Endometrium (tissue), 2 donors: ENCODE data around the gene ZNF662.

Experiments used
- FAIRE-seq: peaks from 2 replicates; lab custom pipeline; 2012; peaks lifted over from hg19 to GRCh38; lab: Jason Lieb, UNC
- donor health status: control.
- donor health status: control.

Gene ZNF662

DNA sequence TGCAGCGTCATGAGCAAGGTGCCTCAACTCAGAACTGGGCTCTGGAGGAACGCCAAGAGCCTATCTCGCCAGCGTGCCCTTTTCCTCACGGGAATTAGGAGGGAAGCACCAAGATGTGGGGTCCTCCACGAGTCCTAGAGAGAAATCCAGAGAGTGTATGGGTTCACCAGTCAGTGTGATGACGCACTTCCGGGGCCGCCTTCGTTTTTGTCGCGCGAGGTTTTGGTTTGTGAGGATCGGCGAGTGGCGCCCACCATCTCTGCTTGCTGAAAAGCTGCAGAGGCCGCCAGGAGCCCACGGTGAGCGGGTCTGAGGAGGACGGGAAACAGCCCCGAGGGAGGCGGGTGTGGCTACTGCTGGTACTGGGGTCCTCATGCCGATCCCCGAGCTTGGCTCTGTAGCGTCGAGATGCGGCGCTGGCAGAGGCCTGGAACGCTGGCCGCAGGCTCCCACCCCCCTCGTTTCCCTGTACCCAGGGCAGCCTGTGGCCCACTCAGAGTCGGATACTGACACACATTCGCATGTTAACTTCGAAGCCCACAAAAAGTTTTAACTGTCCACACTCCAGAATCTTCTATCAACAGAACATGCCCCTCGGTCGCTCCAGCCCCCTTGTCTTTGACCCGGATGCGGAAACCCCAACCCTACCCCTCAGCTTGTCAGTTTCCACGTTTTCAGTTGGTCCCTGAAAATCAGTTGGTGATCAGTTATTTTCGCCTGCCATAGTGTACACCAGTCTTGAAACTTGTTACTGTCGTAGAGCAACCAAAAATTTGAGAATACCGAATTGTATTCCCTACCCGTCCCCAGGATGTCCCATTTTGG lies 30.4 kb downstream of the ZNF662 start:
- FAIRE-seq, result no peak

- no peak for FAIRE-seq
Measured at GRCh38 chr3:42937334-42937733, 31.4 kb downstream of the ZNF662 start.

- FAIRE-seq, result no peak
Measured at GRCh38 chr3:42942693-42943092, 36.8 kb downstream of the ZNF662 start.

GRCh38 chr3:42946050-42946449 lies 40.1 kb downstream of the ZNF662 start:
- no peak for FAIRE-seq

DNA sequence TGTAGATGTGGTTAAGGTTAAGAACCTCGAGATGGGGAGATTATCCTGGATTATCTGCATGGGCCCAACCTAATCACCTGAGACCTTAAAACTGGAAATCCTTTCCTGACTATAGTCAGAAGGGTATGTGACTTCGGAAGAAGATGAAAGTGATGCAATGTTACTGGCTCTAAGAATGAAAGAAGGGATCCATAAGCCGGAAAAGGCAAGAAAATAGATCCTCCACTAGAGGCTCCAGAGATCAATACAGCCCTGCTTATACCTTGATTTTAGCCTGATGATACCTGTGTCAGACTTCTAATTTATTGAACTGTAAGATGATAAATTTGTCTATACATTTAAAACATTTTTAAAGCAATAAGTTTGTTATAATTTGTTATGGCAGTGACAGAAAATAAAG lies 51.6 kb downstream of the ZNF662 start:
- FAIRE-seq, result no peak

GRCh38 chr3:42960282-42960681 lies 54.3 kb downstream of the ZNF662 start:
- no peak for FAIRE-seq

DNA sequence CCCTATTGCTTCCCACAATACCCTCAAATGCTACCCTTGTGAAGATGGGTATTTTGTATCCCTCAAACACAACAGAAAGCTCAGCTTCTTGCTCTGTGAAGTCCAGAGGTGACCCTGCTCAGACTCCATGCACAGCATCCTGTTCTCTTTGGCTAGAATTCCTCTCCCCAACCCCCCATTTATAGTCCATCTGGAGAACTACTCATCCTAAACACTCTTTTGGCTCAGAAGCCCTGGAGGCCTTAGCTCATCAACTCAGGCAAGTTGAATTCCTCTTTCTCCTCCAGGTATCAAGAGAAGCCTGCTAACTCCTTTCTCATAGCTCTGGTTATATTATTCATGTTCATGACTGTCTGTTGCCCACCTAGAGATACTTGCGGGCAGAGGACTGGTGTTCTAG lies 54.8 kb downstream of the ZNF662 start:
- FAIRE-seq, result no peak

DNA sequence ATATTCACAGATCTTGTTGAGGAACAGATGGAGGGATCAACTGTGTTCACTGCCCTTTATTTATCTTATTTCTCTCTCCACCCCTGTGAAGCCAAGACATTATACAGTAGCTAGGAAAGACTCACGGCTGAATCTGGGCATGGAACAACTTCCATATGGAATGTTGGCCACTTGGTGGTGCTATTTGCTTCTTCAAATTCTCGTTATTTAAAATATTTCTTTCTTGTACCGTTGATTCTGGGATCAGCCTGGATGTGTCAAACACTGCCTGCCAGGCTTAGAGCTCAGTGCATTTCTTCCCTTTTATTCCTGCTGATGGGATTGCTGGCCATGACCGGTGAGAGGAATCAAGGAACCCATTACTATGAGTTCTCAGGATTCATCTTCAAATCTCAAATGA lies 55.7 kb downstream of the ZNF662 start:
- peak; percentile 66 for FAIRE-seq

- no peak for FAIRE-seq
Measured at GRCh38 chr3:42963269-42963668, 57.3 kb downstream of the ZNF662 start.

DNA sequence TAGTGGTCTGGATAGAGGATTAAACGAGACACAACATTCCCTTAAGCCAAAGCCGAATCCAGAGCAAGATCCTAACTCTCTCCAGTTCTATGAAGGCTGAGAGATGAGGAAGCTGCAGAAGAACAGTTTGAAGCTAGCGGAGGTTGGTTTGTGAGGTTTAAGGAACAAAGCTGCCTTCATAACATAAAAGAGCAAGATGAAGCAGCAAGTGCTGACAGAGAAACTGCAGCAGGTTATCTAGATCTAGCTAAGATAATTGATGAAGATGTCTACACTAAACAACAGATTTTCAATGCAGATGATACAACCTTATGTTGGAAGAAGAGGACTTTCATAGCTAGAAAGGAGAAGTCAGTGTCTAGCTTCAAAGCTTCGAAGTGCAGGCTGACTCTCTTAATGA lies 58.3 kb downstream of the ZNF662 start:
- FAIRE-seq, result no peak
